IPS-11a (cell line): ENCODE results near the gene LINC00305.

Experiments
- H3K4me3 ChIP-seq: one replicate; pipeline ENCODE4 v1.5.1; 2013; ENCODE audit warnings: low read depth, low read length, control low read depth

Gene LINC00305

DNA sequence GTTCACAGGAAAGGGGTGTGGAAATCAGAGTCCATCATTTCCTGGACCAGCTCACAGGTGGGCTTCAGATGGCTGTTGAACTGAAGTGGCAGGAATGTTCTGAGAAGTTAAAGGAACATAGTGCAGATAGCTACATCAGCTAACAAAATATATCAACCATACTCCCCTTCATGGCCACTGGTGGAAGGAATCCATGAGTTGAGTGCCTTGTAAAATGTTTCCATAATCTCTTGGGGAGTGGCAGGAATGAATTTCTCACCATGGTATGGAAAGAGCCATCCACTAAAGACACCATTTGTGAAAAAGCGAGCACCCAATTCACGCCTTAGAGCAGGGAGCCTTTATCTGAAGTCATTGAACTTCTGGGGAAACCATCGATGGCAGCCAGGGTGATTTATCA lies at the start of gene LINC00305:
Gene LINC00305, minus strand, starts transcription at position 101 of the 400 bp plus-strand sequence.
- H3K4me3 ChIP-seq = no peak within 1 kb of the TSS

DNA sequence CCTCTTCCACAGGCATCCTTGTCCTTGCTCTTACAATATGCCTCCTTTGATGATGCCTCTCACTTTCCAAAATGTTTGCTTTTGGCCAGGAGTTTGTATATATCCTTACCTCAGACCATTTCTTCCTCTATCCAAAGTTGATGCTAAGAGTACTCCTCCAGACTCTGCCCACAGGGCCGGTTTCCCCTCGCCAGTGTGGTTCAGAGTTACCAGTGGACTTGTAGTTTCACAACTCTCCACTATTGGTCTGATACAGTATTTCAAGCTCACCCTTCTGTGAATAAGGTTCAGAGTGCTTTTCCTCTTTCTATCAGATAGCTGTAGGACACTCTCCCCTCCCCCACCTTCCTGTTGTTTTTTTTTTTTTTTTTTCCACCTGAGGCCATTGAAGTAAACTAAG lies 42.2 kb upstream of the LINC00305 start:
- H3K4me3 ChIP-seq = no peak overlapping the region

DNA sequence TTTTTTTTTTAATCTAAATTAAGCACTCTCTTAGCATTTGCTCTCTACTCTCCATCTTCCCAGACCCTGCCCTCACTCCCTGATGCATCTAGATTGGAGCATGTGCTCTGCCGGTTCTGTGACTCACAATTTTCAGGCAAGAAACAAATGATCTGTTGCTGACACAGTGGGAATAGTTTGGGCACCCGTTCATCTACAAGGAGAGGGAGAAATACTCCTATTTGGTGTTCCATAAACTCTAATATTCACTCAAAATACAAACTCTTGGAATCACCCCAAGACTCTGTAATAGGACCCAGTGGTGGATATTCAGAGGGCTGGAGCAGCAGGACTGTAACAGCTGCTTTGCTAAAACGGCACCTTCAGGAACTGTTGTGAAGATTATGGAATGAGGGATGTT lies 37.1 kb upstream of the LINC00305 start:
- H3K4me3 ChIP-seq = no peak overlapping the region

DNA sequence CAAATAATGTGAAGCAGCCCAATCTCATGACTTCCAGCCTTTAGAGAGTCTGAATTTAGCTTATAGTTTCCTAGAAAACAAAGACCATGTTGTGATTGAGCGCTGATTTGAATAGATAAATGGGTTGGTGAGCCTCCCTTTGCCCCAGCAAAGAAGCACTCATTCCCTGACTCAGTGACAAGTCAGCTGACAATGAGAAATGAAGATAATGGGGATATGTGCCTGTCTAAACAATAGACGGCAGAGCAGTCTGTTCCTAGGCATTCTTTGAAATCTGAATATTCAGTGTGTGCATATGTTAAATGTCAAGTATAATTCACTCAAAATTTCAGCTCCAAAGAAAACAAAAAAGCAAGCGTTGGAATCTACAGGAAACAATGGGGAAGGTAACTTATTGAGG lies 34.8 kb upstream of the LINC00305 start:
- no peak overlapping the region for H3K4me3 ChIP-seq

DNA sequence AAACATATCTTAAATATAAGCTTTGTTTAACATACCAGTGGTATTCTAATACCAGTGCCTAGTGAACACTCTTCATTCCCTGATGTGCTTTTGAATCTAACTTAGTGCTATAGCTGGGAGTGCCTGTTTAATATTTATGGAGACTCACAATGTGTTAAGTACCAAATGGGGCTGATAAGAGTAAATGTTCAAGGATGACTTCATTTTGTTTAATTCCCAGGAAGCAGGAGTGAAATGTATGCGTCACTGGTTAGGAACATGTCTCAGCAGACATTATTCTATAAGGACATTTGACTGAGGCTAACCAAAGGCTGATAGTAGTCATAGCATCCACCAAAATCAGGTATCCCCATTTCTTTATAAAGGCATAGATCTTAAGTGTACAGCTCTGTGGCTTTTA lies 31.7 kb upstream of the LINC00305 start:
- H3K4me3 ChIP-seq = no peak overlapping the region

DNA sequence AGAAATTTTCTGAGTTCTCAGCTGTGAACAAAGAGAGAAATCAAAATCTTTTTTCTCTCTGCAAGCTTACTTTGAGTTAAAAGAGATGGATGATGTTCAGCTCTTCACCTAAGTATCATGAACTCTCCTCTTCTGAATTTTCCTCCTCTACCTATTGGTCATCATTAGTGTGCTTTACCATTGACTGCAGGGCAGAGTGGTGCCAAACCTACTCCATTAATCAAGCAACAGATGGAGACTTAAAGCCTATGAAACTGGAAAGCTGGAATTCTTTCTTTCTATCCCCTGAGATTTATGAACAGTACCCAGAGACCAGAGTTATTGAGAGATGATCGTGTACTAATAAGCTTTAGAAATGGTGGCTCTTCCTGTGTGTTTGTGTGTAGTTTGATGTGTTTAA lies 31.3 kb upstream of the LINC00305 start:
- no peak overlapping the region for H3K4me3 ChIP-seq

DNA sequence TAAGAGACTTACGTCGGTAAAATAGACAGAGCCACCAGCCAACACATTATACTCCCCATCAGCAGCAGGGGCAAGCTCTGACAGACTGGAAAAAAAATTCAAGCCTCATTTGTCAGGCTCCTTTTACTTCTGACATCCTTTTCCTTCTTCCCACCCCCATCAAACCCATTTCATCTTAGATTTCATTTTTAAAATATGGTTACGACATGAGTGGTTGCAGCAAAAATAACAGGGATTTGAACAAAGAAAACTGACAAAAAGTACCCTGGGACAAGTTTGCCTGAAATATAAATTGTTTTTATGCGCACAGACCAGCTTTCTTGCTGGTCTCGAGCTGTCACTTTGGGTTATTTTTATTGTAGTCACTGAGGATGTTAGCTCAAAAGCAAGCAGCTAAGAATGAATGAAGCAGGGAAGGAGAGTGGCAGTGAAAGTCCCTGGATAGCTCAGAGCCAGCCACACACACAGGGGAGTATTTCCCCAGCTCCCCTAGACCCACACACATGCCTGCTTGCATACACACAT lies 30.7 kb upstream of the LINC00305 start:
- H3K4me3 ChIP-seq = no peak overlapping the region

DNA sequence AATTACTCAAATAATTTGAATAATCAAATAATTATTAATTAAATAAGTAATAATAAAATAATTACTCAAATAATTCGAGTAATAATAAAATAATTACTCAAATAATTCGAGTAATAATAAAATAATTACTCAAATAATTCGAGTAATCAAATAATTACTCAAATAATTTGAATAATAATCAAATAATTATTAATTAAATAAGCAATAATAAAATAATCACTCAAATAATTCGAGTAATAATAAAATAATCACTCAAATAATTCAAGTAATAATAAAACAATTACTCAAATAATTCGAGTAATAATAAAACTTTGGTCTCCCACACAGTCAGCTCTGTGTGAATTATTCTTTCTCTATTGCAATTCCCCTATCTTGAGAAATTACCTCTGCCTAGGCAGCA lies 30.0 kb upstream of the LINC00305 start:
- no peak overlapping the region for H3K4me3 ChIP-seq

DNA sequence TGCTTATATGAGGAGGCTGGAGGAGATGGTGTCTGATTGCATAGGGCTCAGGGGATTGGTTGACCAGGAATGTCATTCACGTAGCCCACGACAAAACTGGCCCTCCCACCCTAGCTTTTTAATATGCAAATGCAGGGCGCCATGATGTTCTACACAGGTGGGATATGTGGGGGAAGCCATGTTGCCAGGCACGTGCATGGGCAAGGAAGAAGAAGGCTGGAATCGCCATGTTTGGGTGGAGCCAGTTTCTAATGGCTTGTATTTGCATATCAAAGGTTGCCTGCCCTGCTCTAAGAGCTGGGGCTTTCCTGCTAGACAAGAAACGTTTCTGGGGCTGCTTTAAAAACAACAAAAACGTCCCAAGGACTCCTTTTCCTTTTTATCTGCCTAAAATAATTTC lies 26.5 kb upstream of the LINC00305 start:
- no peak overlapping the region for H3K4me3 ChIP-seq

DNA sequence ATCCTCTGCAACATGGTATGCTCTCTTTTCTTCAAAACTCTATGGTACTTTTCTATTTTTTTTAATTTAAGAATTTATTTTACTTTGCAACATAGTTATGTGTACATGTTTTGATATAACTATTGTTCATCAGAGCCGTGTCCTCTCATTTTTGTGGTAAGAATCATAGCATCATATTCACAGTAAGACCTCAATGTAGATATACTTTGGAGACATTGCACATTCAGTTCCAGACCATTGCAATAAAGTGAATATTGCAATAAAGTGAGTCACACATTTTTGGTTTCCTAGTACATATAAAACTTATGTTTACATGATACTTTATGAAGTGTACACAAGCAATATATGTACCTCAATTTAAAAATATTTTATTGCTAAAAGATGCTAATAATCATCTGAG lies 22.7 kb upstream of the LINC00305 start:
- no peak overlapping the region for H3K4me3 ChIP-seq

DNA sequence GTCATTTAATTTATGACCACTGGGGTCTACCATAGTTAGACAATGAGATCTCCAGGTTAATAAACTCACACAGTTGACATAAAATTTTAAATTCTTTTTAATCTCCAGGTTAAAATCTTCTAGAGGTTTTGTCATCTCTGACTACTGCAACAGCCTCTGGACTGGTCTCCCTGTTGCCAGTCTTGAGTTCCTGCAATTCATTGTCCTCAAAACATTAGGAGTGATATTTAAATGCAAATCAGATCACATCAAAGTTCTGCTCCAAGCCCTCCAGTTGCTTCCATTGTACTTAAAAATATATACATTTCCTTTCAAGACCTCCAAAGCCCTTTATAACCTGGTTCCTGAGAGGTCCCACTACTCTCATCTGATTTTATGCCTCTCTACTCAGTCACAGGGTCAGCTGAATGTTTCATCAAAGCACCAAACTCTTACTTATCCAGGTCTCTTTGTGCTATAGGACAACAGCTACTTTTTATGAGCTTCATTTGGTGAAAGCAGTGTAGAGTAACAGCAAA lies 18.6 kb upstream of the LINC00305 start:
- no peak overlapping the region for H3K4me3 ChIP-seq

DNA sequence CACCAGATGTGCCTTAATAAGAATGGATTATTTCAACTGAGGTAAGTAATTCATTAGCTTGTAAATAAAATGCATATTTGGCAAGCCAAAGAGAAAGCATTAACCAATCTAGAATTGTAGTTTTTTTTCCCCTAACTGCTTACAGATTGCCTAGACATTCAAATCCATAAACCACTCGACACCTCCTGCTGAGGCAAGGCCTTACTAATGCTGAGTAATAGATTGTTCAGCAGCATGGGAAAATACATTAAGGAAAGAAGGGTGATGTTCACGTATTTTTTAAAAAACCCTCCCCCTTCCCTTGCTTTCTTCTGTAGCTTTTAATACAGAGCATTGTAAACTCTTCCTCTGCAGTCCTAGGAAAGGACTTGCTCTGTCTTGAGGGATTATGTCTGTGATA lies 17.0 kb upstream of the LINC00305 start:
- no peak overlapping the region for H3K4me3 ChIP-seq

DNA sequence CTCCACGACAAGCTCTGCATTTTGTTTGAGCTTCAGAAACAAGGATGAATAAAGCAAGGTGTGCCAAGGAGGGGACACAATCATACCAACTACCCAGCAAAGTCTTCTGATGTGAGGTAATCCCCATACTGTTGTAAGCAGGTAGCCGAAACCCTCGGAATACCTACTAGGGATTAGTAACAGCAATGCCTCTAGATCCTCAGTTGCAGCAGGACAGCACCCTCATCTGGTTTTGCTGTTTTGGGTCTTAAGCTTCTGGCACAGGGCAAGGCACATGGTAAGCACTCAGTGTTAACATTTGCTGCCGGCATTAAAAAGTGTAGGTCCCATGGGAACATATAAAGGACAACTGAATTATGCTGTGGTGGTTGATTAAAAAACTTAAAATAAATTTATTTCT lies 16.0 kb upstream of the LINC00305 start:
- H3K4me3 ChIP-seq = no peak overlapping the region

DNA sequence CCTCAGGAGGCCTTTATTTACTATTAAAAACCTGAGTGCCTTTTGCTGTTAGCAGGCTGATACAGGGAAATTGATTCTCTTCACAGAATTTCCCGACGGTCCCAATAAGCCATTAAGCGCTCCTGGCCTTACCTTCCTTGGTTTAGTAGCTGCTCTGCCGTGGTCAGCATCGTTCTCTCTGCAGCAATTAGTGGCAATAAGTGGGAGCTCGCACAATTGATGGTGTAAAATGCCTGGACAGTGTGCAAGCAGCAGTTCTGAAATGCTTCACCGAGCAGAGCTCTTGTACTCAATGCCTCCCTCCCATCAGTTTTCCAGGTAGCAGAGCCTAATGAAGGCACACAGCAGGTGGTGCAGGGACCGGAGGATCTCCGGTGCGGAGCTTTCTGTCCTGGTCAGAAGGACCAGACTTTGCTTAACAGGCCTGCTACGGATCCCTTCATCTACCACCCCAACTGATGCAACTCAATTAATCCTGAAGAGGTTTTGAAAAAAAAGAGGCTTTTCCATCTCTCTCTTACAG lies 1.1 kb upstream of the LINC00305 start:
- H3K4me3 ChIP-seq = no peak overlapping the region

DNA sequence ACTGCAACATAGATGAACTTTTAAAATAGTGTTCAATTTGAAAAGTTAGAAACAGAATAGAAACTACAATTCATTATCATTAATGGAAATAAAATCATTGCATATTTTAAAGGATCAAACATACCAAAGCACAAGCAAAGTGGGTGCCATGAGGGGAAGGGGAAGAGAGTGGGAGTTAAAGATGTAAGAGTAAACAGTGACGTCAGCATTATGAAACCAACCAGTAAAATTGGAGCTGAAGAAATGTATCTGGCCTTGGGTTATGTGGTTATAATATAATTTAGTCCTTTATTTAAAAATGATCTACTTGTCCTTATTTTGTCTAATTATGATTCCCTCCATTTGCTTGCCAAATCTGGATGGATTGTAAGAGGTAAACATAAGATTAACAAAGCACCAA lies 6.0 kb downstream of the LINC00305 start:
- no peak overlapping the region for H3K4me3 ChIP-seq

DNA sequence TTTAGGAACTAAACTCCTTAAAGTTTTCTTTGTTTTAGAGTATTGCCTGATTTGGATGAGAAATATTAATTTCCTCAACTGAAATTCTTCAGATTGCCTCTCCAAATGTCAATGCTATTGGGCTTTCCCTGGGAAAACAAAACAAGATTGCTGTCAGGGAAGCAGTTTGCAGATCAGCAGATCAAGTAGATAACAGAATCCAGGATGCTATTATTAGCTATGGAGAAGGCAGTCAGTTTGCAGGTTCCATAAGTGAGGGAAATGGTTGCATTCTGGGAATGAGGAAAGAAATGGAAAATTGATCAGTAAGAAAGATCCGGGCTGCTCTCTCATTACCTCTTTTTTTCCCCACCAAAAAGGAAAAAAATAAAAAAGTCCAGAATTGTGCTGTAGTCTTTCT lies 11.0 kb downstream of the LINC00305 start:
- H3K4me3 ChIP-seq = no peak overlapping the region

DNA sequence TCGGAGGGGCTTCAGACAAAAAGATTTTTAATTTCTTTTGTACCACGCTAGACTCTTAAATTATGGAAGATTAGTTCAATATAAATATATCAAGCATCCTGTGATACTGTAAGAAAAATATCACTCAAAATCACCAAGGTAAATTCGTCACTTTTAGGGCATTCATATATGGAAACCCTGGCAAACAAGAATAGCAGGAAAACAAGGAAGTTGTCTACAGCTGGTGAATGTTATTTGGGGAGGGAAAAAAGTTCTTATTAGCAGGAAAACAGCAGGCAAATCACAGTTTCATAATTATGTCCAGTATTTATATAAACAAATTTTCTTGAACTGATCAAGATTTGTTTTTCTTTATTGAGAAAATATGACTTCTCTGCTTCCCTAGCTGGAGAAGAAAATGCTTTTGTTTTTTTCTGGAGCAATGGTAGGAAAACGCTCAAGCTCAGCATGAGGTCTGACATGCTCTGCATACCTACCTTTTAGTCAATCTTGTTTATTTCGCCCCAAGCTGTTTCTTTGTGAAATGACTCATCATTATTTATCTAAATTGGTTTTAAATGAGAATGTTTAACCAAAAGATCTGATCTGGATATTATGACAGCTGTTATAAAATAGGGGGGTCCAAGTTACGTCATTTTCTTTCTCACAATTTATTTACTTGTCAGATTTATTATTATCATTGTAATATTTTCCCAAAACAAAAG lies 14.7 kb downstream of the LINC00305 start:
- no peak overlapping the region for H3K4me3 ChIP-seq

DNA sequence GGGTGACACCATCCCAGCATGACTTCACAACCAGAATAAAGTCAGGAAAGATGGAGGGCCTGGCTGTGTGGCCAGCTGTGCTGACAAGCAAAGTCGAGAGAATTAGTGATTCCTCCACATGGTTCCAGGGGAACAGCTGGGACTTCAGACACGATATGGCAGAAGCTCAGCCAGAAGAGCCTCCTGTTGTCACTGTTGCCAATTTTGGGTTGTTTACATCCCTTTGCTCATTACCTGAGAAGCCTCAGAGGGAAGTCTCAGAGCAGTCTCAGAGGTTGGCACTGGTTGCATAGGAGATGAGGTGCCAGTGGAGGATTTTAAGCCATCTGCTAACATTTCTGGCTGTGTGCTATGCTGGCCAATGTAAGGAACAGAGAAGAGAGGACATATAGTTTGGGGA lies 16.0 kb downstream of the LINC00305 start:
- H3K4me3 ChIP-seq = no peak overlapping the region

DNA sequence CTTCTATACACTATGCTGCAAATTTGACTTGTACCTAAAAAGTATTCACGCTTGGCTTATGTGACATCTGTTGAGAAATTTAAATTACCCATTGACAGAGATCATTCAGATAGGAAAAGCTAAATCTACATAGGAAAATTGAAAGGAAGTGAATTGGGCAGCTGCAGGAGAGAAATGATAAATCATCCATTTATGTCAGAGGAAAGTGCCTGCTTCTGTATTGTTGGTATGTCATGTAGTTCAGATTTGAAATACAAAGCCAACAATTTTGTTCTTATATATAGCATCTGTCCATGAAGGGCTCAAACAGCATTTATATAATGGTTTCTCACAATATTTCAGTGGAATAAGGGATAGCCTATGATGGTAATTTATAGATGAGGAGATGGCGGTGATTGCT lies 17.6 kb downstream of the LINC00305 start:
- H3K4me3 ChIP-seq = no peak overlapping the region

DNA sequence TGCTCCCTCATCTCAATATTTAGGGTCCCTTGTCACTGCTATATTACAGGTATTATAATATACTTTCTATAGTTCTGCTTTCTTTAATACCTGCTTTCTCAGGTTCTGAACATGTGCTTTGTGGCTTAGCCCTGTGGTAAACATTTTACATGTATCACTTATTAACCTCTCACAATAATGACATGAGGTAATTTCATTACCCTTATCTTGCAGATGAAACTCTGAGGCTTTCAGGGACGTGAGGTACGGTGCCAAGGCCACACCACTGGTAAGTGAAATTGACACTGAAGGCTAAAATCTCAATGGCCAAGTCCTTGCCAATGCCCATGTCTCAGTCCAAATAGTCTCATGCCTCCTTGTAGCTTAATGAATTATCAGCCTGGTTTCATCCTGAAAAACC lies 21.7 kb downstream of the LINC00305 start:
- H3K4me3 ChIP-seq = no peak overlapping the region

DNA sequence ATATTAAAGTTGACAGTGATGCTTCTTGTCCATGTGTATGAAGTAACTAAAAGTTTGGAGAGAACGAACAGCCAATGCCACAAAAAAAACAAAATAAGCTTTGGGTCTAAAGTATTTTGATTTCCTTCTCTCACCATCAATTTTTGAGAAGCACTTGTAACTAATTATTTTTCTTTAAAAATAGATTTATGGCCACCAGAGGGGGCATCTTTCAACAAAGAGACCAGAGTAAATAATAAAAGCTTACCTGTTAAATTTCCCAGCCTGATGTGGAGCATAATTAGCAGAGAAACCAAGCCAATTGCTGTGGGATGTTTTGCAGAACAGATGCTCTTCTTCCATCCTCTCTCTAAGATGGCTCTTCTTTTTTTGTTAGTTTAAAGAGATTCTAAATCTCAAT lies 29.0 kb downstream of the LINC00305 start:
- H3K4me3 ChIP-seq = no peak overlapping the region

DNA sequence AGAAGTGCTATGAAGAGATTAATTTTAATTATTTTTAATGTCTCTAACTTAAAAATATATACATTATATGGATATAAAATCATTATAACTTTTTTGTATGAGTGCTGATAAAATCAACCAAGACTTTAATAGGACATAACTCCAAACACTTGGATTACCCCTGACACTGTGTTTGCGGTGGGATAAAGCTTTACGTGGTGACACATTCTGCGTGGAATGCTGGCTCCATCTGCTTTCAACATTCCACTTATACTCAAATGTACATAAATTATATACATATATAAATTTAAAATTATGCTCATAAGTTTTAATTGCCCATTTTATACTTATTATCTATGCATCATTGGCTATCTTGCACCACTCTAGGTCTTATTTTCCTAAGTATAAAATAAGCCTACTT lies 30.5 kb downstream of the LINC00305 start:
- no peak overlapping the region for H3K4me3 ChIP-seq
